HepG2 (cell line): ENCODE measurements around the gene BMP2K. TPM values are rescaled to one million over a fixed set of nuclear protein-coding genes. Genes with fewer than 3 reads are reported as not detected.

Experiments used
- ATAC-seq: fragments of 200-7000 bp; cut with Tn5 transposase; 3 replicates; pipeline ENCODE4 v1.9.1; 2020; ENCODE audit warnings: mild to moderate bottlenecking, moderate library complexity
- BruUV-seq: library from RNA; stranded (reverse); fragments of 400-500 nt; replicated peaks from 2 replicates; lab custom pipeline; 2021; lab: Mats Ljungman, UMichigan
- CTCF ChIA-PET: fragments of 300-600 bp; formaldehyde crosslinking; extraction: SDS; loops from one replicate; lab custom pipeline; 2021; ENCODE audit warnings: low total read pairs, inconsistent platforms, low intra/inter-chr PET ratio; lab: Yijun Ruan, JAX
- POLR2A ChIA-PET: fragments of 350-600 bp; sonication (Branson Sonifier 250); formaldehyde crosslinking; loops from one replicate; lab custom pipeline; 2020; ENCODE audit warnings: antibody characterized with exemption, inconsistent platforms; lab: Yijun Ruan, JAX
- DNase-seq: peaks from one replicate; pipeline ENCODE4 v3.0.0-alpha.2; 2015; ENCODE audit warnings: low spot score
- FAIRE-seq: peaks from 3 replicates; lab custom pipeline; 2011; peaks lifted over from hg19 to GRCh38; lab: Jason Lieb, UNC
- H2AFZ ChIP-seq: one replicate; pipeline ENCODE4 v1.6.1; 2011; ENCODE audit warnings: low read length, inconsistent platforms
- H3K27ac ChIP-seq: fragments of 300-600 bp; 3 replicates; pipeline ENCODE4 v1.8.0; 2011; ENCODE audit warnings: mixed run types, mild to moderate bottlenecking, mixed read lengths, low read length, inconsistent platforms; ENCODE audit not compliant: insufficient read depth; ENCODE audit errors: extremely low read length
- H3K27me3 ChIP-seq, 2 experiments: fragments of 200-600 bp in 1 of 2; 2 replicates in 1 of 2; 3 replicates in 1 of 2; pipeline versions ENCODE4 v1.6.0 to v1.8.0; 2011; ENCODE audit warnings: low read length in 2 of 2, mild to moderate bottlenecking in 2 of 2, moderate library complexity in 2 of 2, inconsistent platforms in 1 of 2; ENCODE audit not compliant: insufficient read depth in 2 of 2, control insufficient read depth in 1 of 2
- H3K36me3 ChIP-seq, 2 experiments: fragments of 200-600 bp in 1 of 2; replicated peaks in 1 of 2; 2 replicates in 1 of 2; 3 replicates in 1 of 2; pipeline versions ENCODE4 v1.5.1 to v1.8.0; 2011; ENCODE audit warnings: low read length in 2 of 2, inconsistent platforms in 1 of 2; ENCODE audit not compliant: insufficient read depth in 2 of 2, control insufficient read depth in 1 of 2
- H3K4me1 ChIP-seq: 2 replicates; pipeline ENCODE4 v1.5.1; 2012; ENCODE audit warnings: low read length, inconsistent platforms; ENCODE audit not compliant: insufficient read depth
- H3K4me2 ChIP-seq: 2 replicates; pipeline ENCODE4 v1.6.0; 2011; ENCODE audit warnings: low read depth, low read length, inconsistent platforms
- H3K4me3 ChIP-seq, 3 experiments: fragments of 200-600 bp in 1 of 3; sonication (generic), shearing (Covaris generic) in 1 of 3; replicated peaks in 1 of 3; 2 replicates each; pipeline ENCODE4 v1.5.1; 2011 to 2016; ENCODE audit warnings: low read length in 3 of 3, inconsistent platforms in 2 of 3, low read depth in 2 of 3, mild to moderate bottlenecking in 2 of 3, control low read depth in 1 of 3, mixed read lengths in 1 of 3; ENCODE audit not compliant: insufficient read depth in 1 of 3
- H3K79me2 ChIP-seq: one replicate; pipeline ENCODE4 v1.6.1; 2011; ENCODE audit warnings: low read length, inconsistent platforms; ENCODE audit not compliant: insufficient read depth
- H3K9ac ChIP-seq: 2 replicates; pipeline ENCODE4 v1.6.0; 2011; ENCODE audit warnings: mild to moderate bottlenecking, low read depth, low read length, inconsistent platforms; ENCODE audit not compliant: insufficient read depth
- H3K9me3 ChIP-seq: 2 replicates; pipeline ENCODE4 v1.5.1; 2012; ENCODE audit warnings: mild to moderate bottlenecking, low read length
- H4K20me1 ChIP-seq: 2 replicates; pipeline ENCODE4 v1.6.0; 2011; ENCODE audit warnings: inconsistent platforms, mild to moderate bottlenecking, low read length, moderate library complexity; ENCODE audit not compliant: insufficient read depth
- ELK4 ChIP-seq: sonication (generic); formaldehyde crosslinking; IDR thresholded peaks from 2 replicates; pipeline ENCODE4 v1.9.0; 2021; ENCODE audit warnings: missing genetic modification reagents, borderline replicate concordance
- GATAD1 ChIP-seq: IDR thresholded peaks from 2 replicates; pipeline ENCODE4 v1.6.1; 2016; ENCODE audit warnings: missing genetic modification reagents, missing compliant biosample characterization
- KLF6 ChIP-seq: IDR thresholded peaks from 2 replicates; pipeline ENCODE4 v1.8.0; 2016; ENCODE audit warnings: missing biosample characterization, missing genetic modification reagents
- RBM22 ChIP-seq: fragments of 200-400 bp; formaldehyde crosslinking; optimal IDR thresholded peaks from 2 replicates; pipeline ENCODE3; 2017; ENCODE audit warnings: mild to moderate bottlenecking, low read length, moderate library complexity
- REST ChIP-seq, 2 experiments: IDR thresholded peaks; 2 replicates each; pipeline ENCODE4 v1.6.1; 2011 to 2012; ENCODE audit warnings: low read length in 2 of 2, borderline replicate concordance in 1 of 2, low read depth in 1 of 2, mild to moderate bottlenecking in 1 of 2, moderate library complexity in 1 of 2
- ZSCAN9 ChIP-seq: IDR thresholded peaks from 2 replicates; pipeline ENCODE4 v1.6.1; 2016; ENCODE audit warnings: borderline replicate concordance
- WGBS: methylation state at CpG from one replicate; pipeline ENCODE4 v1.1.6; 2017; ENCODE audit warnings: low lambda C conversion rate; 5-methylcytosine and 5-hydroxymethylcytosine counted together
- in situ Hi-C: cut with HindIII; loops from 2 replicates; pipeline ENCODE4 v1.10.0; 2017; ENCODE audit warnings: low pct_unique_long_range_greater_than_20kb; ENCODE audit not compliant: extremely low pct_ligation_motif_present
- intact Hi-C: fragments of 100-400 bp; cut with micrococcal nuclease; formaldehyde crosslinking; loops from one replicate; pipeline ENCODE4 v1.10.0; 2022; ENCODE audit not compliant: unreplicated experiment
- polyA plus RNA-seq, 8 experiments: library from polyadenylated mRNA; depleted of rRNA in 3 of 8; stranded (reverse) in 7 of 8; unstranded in 1 of 8; fragments of >200 nt; fragmentation: Illumina TruSeq in 4 of 8; extraction: Trizol in 4 of 8; gene quantifications; 2 replicates each; pipeline versions ENCODE4 v1.2.1 to v1.2.3, GENCODE V29; 2011 to 2016; ENCODE audit warnings: low read depth in 4 of 8, missing spikeins in 1 of 8, mixed read lengths in 1 of 8; ENCODE audit not compliant: insufficient read depth in 1 of 8
- total RNA-seq, 5 experiments: library from RNA; depleted of rRNA; stranded (reverse); fragments of >200 nt; fragmentation: Illumina TruSeq; extraction: Trizol; gene quantifications; 2 replicates each; pipeline ENCODE4 v1.2.3, GENCODE V29; 2016; ENCODE audit warnings: low read depth in 1 of 5

The BMP2K gene
- total and polyA plus RNA-seq, 2 of the 13 experiments (the other 11 are each of a cell fraction or from before 2014, with no cell fraction given) = 8.6 to 15.2 TPM

GRCh38 chr4:78779280-78779679 is 3.1 kb downstream of the BMP2K start:
- no peak for DNase-seq
- no peak for ATAC-seq
- Histone ChIP-seq H3K36me3 (no peaks in the 10 kb centered on the region), H3K27me3 (no peaks in the 10 kb centered on the region; a peak in 1 of 5 replicates), H2AFZ (no peak overlapping the region), H3K9me3 (no peaks in the 10 kb centered on the region), H3K4me3 (no peak overlapping the region), H3K79me2 (peaks cover 54% of the 10 kb centered on the region), H3K27ac (no peak overlapping the region), H3K9ac (peak overlapping the region; percentile 1; the same call in 1 of the 2 replicates), H3K4me1 (peaks cover 48% of the 10 kb centered on the region), H4K20me1 (peaks cover 6% of the 10 kb centered on the region), H3K4me2 (peak overlapping the region; percentile 91)
- CTCF ChIA-PET = no interaction called here
- POLR2A ChIA-PET = no interaction called here
- no TSS peak for BruUV-seq
- TF ChIP-seq RBM22 (no peak), GATAD1 (CRISPR knock-in tag) (no peak), KLF6 (CRISPR knock-in tag) (no peak), ELK4 (no peak), ZSCAN9 (CRISPR knock-in tag) (no peak)
- intact Hi-C loops = loop anchor here (5.0 to 10.0 kb wide), 3 partner anchors 117 to 722 kb away; partner anchors contain the start of gene FRAS1
- in situ Hi-C loops = no loop called here
- no peak for FAIRE-seq
- 73% methylated on average over 2 of the region's 2 CpGs for WGBS

GRCh38 chr4:78780093-78780492 is 3.9 kb downstream of the BMP2K start:
- FAIRE-seq = no peak
- no peak for TF ChIP-seq REST (IDR thresholded peaks at IDR 0.05; ENCODE audit: borderline replicate concordance in 1 of 2, low read depth in 1 of 2, low read length in 2 of 2)
- 93% methylated on average over 2 of the region's 2 CpGs for WGBS
- Histone ChIP-seq H3K9ac (no peak overlapping the region), H4K20me1 (peaks cover 6% of the 10 kb centered on the region), H3K4me2 (no peak overlapping the region), H3K27me3 (no peaks in the 10 kb centered on the region; a peak in 1 of 5 replicates), H3K4me1 (peaks cover 40% of the 10 kb centered on the region), H2AFZ (no peak overlapping the region), H3K4me3 (no peak overlapping the region), H3K36me3 (no peaks in the 10 kb centered on the region), H3K79me2 (peaks cover 61% of the 10 kb centered on the region), H3K27ac (no peak overlapping the region), H3K9me3 (no peaks in the 10 kb centered on the region)
- POLR2A ChIA-PET = no interaction called here
- intact Hi-C loops = no loop called here
- ATAC-seq = no peak
- no peak for DNase-seq
- CTCF ChIA-PET = no interaction called here
- BruUV-seq = no TSS peak
- in situ Hi-C loops = no loop called here
